ENCODE measurements around the gene PRRT2. TPM values are rescaled to one million over a fixed set of nuclear protein-coding genes. Genes with fewer than 3 reads are reported as not detected.
"Not testable (repeated sequence)": the region's sequence is repeated elsewhere in the genome, so short reads cannot be mapped to it uniquely, and the experiment has no call there.

PRRT2 gene
- total RNA-seq, 2 donors from 2014 or later: 0.98 to 2.8 TPM

DNA sequence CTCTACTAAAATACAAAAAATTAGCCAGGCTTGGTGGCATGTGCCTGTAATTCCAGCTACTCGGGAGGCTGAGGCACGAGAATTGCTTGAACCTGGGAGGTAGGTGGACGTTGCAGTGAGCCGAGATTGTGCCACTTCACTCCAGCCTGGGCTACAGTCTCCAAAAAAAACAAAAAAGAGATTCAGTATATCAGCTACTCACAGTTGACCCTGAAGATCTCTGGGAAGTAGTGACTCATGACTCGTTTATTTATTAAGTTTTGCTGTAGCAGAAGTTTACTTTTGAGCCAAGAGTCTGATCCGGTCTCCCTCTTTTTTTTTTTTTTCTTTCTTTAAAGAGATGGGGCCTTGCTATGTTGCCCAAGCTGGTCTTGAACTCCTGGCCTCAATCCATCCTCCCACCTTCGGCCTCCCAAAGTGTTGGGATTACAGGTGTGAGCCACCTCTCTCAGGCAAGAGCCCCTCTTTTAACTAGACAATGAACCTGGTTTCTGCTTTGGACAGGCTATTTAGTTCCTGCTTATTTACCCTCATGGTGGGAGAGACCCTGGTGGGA, 12.7 kb downstream of the PRRT2 start:
- peak overlapping the region; percentile 59 to 64 for H3K27ac Mint-ChIP-seq
- no peaks in the 10 kb centered on the region for H3K36me3 Mint-ChIP-seq
- DNase-seq (ENCODE audit: low spot score) (no peak), ATAC-seq (no peak)
- H3K27me3 Mint-ChIP-seq: no peaks in the 10 kb centered on the region
- H3K4me1 Mint-ChIP-seq (ENCODE audit: low read depth in 2 of 2): peaks cover 28 to 36% of the 10 kb centered on the region in 2 donors
- peak overlapping the region; percentile 58 for H3K4me3 Mint-ChIP-seq
- H3K9me3 Mint-ChIP-seq: no peaks in the 10 kb centered on the region

DNA sequence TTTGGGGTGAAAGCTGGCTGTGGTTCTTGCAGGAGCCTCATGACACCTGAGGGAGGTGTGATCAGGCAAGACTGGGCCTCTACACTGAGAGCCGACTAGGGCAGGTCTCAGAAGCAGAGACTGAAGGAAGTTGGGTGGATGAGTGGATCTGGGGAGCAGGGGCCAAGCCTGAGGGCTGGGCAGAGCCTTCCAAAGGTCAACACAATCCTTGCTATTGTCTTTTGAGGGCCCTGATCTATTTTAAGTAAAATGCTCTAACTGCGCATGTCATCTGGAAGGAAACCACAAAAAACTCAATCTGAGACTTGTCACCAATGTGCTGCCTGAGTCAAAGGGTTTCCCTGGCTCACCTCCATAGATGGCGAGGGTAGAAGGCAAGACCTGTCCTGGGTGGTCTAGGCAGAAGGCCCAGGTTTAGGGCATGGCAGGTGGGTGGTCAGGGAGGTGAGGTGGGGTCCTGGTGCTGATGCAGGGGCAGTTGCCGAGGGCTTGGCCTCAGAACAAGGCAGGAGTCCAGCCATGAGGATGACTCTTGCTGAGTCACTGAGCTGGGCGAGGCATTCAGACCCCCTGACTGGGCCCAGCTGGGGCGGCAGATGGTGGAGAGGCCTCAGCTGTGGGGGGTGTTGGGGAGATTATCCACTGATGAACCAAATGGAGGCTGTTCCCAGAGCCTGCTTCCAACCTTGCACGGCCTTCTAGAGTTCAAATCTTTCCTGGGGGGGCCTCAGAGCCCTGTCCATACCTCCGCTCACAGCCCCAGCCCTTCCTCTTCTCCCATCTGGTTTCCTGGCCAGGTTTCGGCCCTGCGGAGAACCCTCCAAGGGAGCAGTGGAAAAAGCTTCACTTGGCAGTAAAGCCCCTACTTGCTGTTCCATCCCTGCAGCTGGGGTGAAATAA, 13.4 kb downstream of the PRRT2 start:
- Mint-ChIP-seq H3K4me3 (peak overlapping the region; percentile 58), H3K27ac (peak overlapping the region; percentile 59 to 64), H3K27me3 (no peaks in the 10 kb centered on the region), H3K9me3 (no peaks in the 10 kb centered on the region), H3K4me1 (ENCODE audit: low read depth in 2 of 2) (peaks cover 25 to 31% of the 10 kb centered on the region in 2 donors), H3K36me3 (no peaks in the 10 kb centered on the region)
- DNase-seq (ENCODE audit: low spot score) (no peak), ATAC-seq (peak; percentile 46 to 78)

DNA sequence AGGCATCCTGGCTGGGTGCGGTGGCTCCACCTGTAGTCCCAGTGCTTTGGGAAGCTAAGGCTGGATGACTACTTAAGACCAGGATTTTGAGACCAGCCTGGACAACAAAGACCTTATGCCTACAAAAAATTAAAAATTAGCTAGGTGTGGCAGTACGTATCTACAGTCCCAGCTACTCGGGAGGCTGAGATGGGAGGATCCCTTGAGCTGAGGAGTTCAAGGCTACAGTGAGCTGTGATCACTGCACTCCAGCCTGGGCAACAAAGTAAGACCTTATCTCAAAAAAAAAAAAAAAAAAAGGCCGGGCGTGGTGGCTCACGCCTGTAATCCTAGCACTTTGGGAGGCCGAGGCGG, 14.3 kb downstream of the PRRT2 start:
- Mint-ChIP-seq H3K9me3 (no peaks in the 10 kb centered on the region), H3K4me1 (ENCODE audit: low read depth in 2 of 2) (peaks cover 22 to 23% of the 10 kb centered on the region in 2 donors), H3K27ac (peak overlapping the region in 1 of 2 donors; percentile 53), H3K36me3 (no peaks in the 10 kb centered on the region), H3K4me3 (no peak overlapping the region), H3K27me3 (no peaks in the 10 kb centered on the region)
- ATAC-seq (no peak), DNase-seq (ENCODE audit: low spot score) (no peak)

DNA sequence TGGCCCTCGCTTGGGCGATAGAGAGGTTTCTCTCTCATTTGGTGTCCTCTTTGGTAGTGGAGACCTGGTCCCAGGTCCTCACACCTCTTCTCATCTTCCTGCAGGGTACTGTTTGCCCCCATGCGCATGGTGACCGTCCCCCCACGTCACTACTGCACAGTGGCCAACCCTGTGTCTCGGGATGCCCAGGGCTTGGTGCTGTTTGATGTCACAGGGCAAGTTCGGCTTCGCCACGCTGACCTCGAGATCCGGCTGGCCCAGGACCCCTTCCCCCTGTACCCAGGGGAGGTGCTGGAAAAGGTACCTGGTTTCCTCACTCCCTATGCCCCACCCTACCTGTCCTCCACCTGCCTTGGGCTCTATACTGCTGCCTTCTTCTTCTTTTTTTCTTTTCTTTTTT, 18.8 kb downstream of the PRRT2 start:
- Mint-ChIP-seq H3K27me3 (no peaks in the 10 kb centered on the region), H3K9me3 (no peaks in the 10 kb centered on the region), H3K27ac (no peak overlapping the region), H3K4me1 (ENCODE audit: low read depth in 2 of 2) (peaks cover 9 to 18% of the 10 kb centered on the region in 2 donors), H3K36me3 (no peaks in the 10 kb centered on the region), H3K4me3 (no peak overlapping the region)
- ATAC-seq (no peak), DNase-seq (ENCODE audit: low spot score) (no peak)

DNA sequence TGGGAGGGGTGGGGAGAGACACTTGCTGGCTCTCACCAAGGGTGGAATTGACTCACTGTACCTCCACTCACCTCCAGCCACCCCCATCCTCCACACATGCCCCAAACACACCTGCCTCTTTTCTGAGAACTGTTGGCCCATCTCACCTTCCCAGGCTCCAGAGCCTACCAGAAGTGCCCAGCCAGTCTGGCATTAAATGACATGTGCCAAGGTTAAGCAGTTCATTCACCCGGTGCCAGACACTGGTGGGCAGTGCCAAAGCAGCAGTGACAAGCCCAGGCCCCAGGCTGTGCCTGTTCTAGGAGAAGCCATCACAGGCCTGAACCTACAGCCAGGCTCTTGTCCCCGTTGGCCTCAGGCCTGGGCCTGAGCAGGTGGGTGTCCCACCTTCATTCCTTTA, 19.5 kb downstream of the PRRT2 start:
- Mint-ChIP-seq H3K4me3 (no peak overlapping the region), H3K27ac (no peak overlapping the region), H3K36me3 (no peaks in the 10 kb centered on the region), H3K4me1 (ENCODE audit: low read depth in 2 of 2) (peaks cover 9 to 18% of the 10 kb centered on the region in 2 donors), H3K9me3 (no peaks in the 10 kb centered on the region), H3K27me3 (no peaks in the 10 kb centered on the region)
- ATAC-seq (no peak), DNase-seq (ENCODE audit: low spot score) (no peak)

DNA sequence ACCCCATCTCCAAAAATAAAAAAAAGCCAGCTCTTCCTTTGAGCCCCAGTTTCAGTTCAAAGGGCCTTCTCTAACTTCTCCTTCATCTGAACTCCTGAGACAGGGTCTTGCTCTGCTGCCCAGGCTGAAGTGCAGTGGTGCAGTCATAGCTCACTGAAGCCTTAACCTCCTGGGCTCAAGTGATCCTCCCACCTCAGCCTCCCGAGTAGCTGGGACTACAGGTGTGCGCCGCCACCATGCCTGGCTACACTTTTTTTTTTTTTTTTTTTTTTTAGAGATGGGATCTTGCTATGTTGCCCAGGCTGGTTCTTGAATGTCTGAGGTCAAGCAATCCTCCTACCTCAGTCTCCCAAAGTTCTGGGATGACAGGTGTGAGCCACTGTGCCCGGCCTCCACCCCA, 21.2 kb downstream of the PRRT2 start:
- not testable (repeated sequence) for ATAC-seq; H3K4me3 Mint-ChIP-seq; H3K27ac Mint-ChIP-seq; H3K27me3 Mint-ChIP-seq; H3K36me3 Mint-ChIP-seq; H3K9me3 Mint-ChIP-seq; DNase-seq (ENCODE audit: low spot score)
- peaks cover 0 to 12% of the 10 kb centered on the region in 2 donors for H3K4me1 Mint-ChIP-seq (ENCODE audit: low read depth in 2 of 2)

DNA sequence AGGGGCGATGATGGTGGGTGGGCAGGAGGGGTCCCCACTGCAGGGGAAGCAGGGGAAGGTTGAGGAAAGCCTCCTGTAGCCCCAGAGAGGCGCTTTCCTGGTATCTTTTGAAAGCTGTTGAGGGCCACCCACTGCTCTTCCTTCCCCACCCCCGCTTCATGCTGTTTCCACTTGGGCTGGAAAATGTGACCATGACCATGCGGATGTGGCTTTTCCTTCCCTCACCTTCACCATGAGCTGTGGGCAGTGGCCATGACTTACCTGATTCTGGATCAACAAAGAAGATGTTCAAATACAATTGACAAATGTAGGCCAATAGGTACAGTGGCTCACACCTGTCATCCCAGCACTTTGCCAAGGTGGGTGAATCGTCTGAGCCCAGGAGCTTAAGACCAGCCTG, 22.1 kb downstream of the PRRT2 start:
- H3K36me3 Mint-ChIP-seq: no peaks in the 10 kb centered on the region
- ATAC-seq: no peak

DNA sequence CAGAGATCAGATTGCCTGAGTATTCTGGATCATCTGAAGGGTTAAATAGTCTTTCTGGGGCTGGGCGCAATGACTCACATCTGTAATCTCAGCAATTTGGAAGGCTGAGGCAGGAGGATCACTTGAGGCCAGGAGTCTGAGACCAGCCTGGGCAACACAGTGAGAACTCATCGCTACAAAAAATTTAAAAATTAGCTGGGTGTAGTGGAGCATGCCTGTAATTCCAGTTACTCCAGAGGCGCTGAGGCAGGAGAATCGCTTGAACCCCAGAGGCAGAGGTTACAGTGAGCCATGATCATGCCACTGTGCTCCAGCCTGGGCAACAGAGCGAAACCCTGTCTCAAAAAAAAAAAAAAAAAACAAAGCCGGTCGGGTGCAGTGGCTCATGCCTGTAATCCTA, 23.9 kb downstream of the PRRT2 start:
- Mint-ChIP-seq H3K4me1 (ENCODE audit: low read depth in 2 of 2) (peaks cover 0 to 7% of the 10 kb centered on the region in 2 donors), H3K4me3 (no peak overlapping the region), H3K36me3 (no peaks in the 10 kb centered on the region), H3K27ac (no peak overlapping the region), H3K27me3 (no peaks in the 10 kb centered on the region), H3K9me3 (no peaks in the 10 kb centered on the region)
- ATAC-seq (no peak), DNase-seq (ENCODE audit: low spot score) (no peak)

More for the DNA sequence above, 22.1 kb downstream of the PRRT2 start:
- Mint-ChIP-seq H3K4me3 (no peak overlapping the region), H3K27me3 (no peaks in the 10 kb centered on the region), H3K27ac (no peak overlapping the region), H3K9me3 (no peaks in the 10 kb centered on the region), H3K4me1 (ENCODE audit: low read depth in 2 of 2) (peaks cover 0 to 12% of the 10 kb centered on the region in 2 donors)
- no peak for DNase-seq (ENCODE audit: low spot score)

DNA sequence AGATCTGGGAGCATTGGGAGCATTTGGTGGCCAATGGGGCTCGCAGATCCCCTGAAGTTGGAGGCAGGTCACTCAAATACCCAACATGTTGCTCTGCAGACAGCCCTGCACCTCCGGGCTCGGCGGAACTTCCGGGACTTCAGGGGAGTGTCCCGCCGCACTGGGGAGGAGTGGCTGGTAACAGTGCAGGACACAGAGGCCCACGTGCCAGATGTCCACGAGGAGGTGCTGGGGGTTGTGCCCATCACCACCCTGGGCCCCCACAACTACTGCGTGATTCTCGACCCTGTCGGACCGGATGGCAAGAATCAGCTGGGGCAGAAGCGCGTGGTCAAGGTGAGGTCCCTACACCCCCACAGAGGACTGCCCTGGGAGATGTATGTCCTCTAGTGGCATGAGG, 24.6 kb downstream of the PRRT2 start:
- DNase-seq (ENCODE audit: low spot score) (no peak), ATAC-seq (no peak)
- Mint-ChIP-seq H3K27ac (no peak overlapping the region), H3K9me3 (no peaks in the 10 kb centered on the region), H3K27me3 (no peaks in the 10 kb centered on the region), H3K4me1 (ENCODE audit: low read depth in 2 of 2) (peaks cover 0 to 4% of the 10 kb centered on the region in 2 donors), H3K4me3 (no peak overlapping the region), H3K36me3 (no peaks in the 10 kb centered on the region)

DNA sequence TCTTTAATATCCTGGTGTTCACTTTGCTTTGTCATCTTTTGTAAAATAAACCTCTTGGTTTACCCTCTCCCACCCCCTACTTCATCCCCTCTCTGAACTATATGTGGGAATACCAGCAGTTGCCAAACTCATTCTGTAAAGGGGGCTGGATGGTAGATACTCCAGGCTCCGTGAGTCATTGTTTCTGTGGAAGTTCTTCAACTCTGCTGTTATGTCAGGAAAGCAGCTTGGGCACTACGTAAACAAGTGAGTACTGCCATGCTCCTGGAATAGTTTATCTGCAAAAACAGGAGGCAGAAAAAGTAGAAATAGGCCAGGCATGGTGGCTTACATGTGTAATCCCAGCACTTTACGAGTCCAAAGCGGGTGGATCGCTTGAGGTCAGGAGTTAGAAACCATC, 25.8 kb downstream of the PRRT2 start:
- H3K27me3 Mint-ChIP-seq: no peaks in the 10 kb centered on the region
- no peaks in the 10 kb centered on the region for H3K36me3 Mint-ChIP-seq
- no peak overlapping the region for H3K4me3 Mint-ChIP-seq
- no peak for ATAC-seq
- no peak for DNase-seq (ENCODE audit: low spot score)
- no peaks in the 10 kb centered on the region for H3K9me3 Mint-ChIP-seq
- peaks cover 0 to 2% of the 10 kb centered on the region in 2 donors for H3K4me1 Mint-ChIP-seq (ENCODE audit: low read depth in 2 of 2)
- H3K27ac Mint-ChIP-seq: no peak overlapping the region

DNA sequence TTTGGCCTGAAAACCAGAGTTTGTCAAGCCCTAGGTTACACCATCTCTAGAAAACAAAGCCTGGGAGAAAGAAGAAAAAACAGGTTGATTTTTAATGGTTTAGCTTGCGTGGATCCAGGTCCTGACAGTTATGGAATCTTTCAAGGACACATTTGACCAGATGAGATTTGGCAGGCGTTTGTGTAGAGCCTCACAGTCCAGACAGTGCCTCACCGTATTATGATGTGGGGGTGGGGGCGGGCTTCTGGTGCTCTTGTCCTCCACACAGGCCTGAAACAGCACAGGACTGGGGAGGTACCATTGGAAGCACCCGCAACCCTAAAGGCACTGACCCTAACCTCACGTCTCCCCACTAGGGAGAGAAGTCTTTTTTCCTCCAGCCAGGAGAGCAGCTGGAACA, 27.8 kb downstream of the PRRT2 start:
- H3K36me3 Mint-ChIP-seq: no peaks in the 10 kb centered on the region
- H3K9me3 Mint-ChIP-seq: no peaks in the 10 kb centered on the region
- ATAC-seq (no peak), DNase-seq (ENCODE audit: low spot score) (no peak)
- no peaks in the 10 kb centered on the region for H3K27me3 Mint-ChIP-seq
- H3K4me3 Mint-ChIP-seq: no peak overlapping the region
- peaks cover 0 to 2% of the 10 kb centered on the region in 2 donors for H3K4me1 Mint-ChIP-seq (ENCODE audit: low read depth in 2 of 2)
- no peak overlapping the region for H3K27ac Mint-ChIP-seq

DNA sequence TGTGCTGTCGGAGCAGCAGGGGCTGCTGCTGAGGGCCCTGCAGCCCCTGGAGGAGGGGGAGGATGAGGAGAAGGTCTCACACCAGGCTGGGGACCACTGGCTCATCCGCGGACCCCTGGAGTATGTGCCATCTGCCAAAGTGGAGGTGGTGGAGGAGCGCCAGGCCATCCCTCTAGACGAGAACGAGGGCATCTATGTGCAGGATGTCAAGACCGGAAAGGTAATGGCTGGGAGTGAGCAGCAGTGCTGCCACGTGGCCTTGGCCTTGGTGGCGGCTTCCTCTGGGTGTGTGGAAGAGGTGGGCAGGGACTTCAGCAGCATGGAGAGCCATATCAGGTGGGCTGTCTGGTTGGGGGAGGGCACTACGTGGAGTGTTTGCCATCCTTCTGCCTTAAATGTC, 28.2 kb downstream of the PRRT2 start:
- DNase-seq (ENCODE audit: low spot score) (no peak), ATAC-seq (no peak)
- no peak overlapping the region for H3K4me3 Mint-ChIP-seq
- H3K27me3 Mint-ChIP-seq: no peaks in the 10 kb centered on the region
- no peaks in the 10 kb centered on the region for H3K9me3 Mint-ChIP-seq
- no peaks in the 10 kb centered on the region for H3K36me3 Mint-ChIP-seq
- H3K27ac Mint-ChIP-seq: no peak overlapping the region
- H3K4me1 Mint-ChIP-seq (ENCODE audit: low read depth in 2 of 2): peaks cover 0 to 3% of the 10 kb centered on the region in 2 donors

DNA sequence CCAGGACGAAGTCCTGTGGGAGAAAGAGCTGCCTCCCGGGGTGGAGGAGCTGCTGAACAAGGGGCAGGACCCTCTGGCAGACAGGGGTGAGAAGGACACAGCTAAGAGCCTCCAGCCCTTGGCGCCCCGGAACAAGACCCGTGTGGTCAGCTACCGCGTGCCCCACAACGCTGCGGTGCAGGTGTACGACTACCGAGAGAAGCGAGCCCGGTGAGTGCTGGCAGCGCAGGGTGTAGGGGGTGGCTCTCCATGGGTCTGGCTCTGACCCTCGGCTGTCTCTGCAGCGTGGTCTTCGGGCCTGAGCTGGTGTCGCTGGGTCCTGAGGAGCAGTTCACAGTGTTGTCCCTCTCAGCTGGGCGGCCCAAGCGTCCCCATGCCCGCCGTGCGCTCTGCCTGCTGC, 29.6 kb downstream of the PRRT2 start:
- Mint-ChIP-seq H3K9me3 (no peaks in the 10 kb centered on the region), H3K4me3 (no peak overlapping the region), H3K27ac (no peak overlapping the region), H3K4me1 (ENCODE audit: low read depth in 2 of 2) (peaks cover 0 to 6% of the 10 kb centered on the region in 2 donors), H3K36me3 (no peaks in the 10 kb centered on the region), H3K27me3 (no peaks in the 10 kb centered on the region)
- DNase-seq (ENCODE audit: low spot score): no peak
- no peak for ATAC-seq

DNA sequence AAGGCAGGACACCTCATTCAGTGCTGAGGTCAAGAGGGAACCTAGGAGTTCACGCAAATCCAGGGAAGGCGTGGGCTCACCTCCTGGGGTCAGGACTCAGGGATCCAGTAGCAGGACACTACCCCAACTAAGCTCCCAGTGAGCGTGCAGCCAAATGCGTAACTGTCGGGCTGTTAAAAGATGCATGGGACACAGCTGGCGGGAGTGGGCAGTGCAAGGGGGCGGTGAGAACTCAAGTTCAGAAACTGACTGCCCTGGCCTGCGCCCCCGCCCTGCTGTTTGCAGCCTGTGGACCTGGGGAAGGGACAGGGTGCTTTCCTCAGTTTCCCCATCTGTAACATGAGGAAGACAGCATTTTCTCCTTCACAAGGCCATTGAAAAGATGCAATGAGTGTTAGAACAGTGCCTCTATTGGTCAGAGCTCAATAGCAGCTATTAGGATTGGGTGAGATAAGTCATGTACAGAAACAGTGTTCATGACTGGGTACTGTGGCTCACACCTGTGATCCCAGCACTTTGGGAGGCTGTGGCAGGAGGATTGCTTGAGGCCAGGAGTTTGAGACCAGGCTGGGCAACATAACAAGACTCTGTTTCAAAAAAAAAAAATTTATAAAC, 30.8 kb downstream of the PRRT2 start:
- no peak overlapping the region for H3K4me3 Mint-ChIP-seq
- H3K27ac Mint-ChIP-seq: no peak overlapping the region
- no peak for ATAC-seq
- H3K4me1 Mint-ChIP-seq (ENCODE audit: low read depth in 2 of 2): peaks cover 0 to 7% of the 10 kb centered on the region in 2 donors
- no peaks in the 10 kb centered on the region for H3K27me3 Mint-ChIP-seq
- no peaks in the 10 kb centered on the region for H3K9me3 Mint-ChIP-seq
- no peak for DNase-seq (ENCODE audit: low spot score)
- no peaks in the 10 kb centered on the region for H3K36me3 Mint-ChIP-seq
